Measurements from ENCODE around the gene SLC12A1. TPM values are rescaled to one million over a fixed set of nuclear protein-coding genes. Genes with fewer than 3 reads are reported as not detected.

Gene SLC12A1
- total RNA-seq, 2 experiments from 2014 or later = not detected

- Histone ChIP-seq H3K4me2 (ENCODE audit: low read length) (no peak overlapping the region), H2AFZ (ENCODE audit: low read length) (no peak overlapping the region), H3K9me2 (ENCODE audit: insufficient read depth, low read length) (no peaks in the 10 kb centered on the region), H4K20me1 (ENCODE audit: insufficient read depth, low read length) (peaks cover 3% of the 10 kb centered on the region; the same call in 1 of the 2 replicates), H3K9me3 (ENCODE audit: low read length) (no peaks in the 10 kb centered on the region), H3K4me1 (ENCODE audit: insufficient read depth, low read length, poor library complexity, severe bottlenecking) (no peaks in the 10 kb centered on the region), H3K36me3 (ENCODE audit: insufficient read depth, low read length) (peaks cover 52% of the 10 kb centered on the region), H3K4me3 (ENCODE audit: low read depth, low read length, poor library complexity, severe bottlenecking) (no peak overlapping the region), H3K27ac (ENCODE audit: low read depth, low read length, poor library complexity, severe bottlenecking) (no peak overlapping the region), H3K79me2 (ENCODE audit: insufficient read depth, low read depth, low read length) (no peaks in the 10 kb centered on the region)
- no TSS peak for BruUV-seq (replicated peaks)
- TF ChIP-seq, protein P1, sequence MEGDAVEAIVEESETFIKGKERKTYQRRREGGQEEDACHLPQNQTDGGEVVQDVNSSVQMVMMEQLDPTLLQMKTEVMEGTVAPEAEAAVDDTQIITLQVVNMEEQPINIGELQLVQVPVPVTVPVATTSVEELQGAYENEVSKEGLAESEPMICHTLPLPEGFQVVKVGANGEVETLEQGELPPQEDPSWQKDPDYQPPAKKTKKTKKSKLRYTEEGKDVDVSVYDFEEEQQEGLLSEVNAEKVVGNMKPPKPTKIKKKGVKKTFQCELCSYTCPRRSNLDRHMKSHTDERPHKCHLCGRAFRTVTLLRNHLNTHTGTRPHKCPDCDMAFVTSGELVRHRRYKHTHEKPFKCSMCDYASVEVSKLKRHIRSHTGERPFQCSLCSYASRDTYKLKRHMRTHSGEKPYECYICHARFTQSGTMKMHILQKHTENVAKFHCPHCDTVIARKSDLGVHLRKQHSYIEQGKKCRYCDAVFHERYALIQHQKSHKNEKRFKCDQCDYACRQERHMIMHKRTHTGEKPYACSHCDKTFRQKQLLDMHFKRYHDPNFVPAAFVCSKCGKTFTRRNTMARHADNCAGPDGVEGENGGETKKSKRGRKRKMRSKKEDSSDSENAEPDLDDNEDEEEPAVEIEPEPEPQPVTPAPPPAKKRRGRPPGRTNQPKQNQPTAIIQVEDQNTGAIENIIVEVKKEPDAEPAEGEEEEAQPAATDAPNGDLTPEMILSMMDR (conservative IDR thresholded peaks at IDR 0.05; ENCODE audit: low read length) = no peak
- TF ChIP-seq EZH2phosphoT487 (IDR thresholded peaks at IDR 0.05; ENCODE audit: borderline replicate concordance, low read depth, low read length) = no peak
- intact Hi-C loops (cut with micrococcal nuclease; ENCODE audit: unreplicated experiment) = no loop called here
- DNase-seq (ENCODE audit: low spot score) = no peak
- ChIA-PET POLR2A (interaction anchor here (0.5 kb wide), 1 partner anchor 182 kb away, joined by 3 read pairs; no protein-coding TSS in a partner anchor), CTCF (ENCODE audit: unreplicated experiment) (no interaction called here)
Observed at GRCh38 chr15:48345516-48345915, 139.4 kb downstream of the SLC12A1 start.

DNA sequence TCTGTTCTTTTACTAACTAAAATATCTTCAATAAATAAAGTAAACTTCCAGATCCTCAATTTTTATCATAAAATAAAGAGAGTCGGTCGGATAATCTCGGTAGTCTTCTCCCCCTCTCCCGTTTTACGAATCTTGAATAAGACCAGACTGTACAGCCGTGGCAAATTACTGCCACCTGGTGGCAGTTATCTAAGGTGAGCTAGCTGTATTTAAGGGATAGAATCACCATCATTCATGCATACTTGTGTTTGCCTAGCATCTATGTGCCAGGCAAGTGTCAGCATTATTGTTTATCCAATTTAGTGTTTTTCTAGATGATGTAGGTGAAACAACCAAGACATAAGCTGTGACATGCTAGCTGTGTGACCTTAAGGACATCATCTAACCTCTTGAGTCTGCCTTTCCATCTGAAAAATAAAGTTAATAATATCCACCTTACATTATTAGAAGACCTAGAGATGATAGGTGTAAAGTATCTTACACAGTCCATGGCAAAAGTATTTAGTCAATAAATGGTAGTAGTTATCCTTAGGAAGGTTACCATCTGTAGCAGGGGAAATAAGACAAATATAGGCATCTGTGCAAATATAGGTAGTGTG, 146.5 kb downstream of the SLC12A1 start:
- Histone ChIP-seq H3K79me2 (ENCODE audit: insufficient read depth, low read depth, low read length) (no peaks in the 10 kb centered on the region), H3K9me3 (ENCODE audit: low read length) (no peaks in the 10 kb centered on the region), H3K4me3 (ENCODE audit: low read depth, low read length, poor library complexity, severe bottlenecking) (no peak overlapping the region), H2AFZ (ENCODE audit: low read length) (no peak overlapping the region), H3K27ac (ENCODE audit: low read depth, low read length, poor library complexity, severe bottlenecking) (no peak overlapping the region), H3K9me2 (ENCODE audit: insufficient read depth, low read length) (no peaks in the 10 kb centered on the region), H3K4me1 (ENCODE audit: insufficient read depth, low read length, poor library complexity, severe bottlenecking) (no peaks in the 10 kb centered on the region), H3K36me3 (ENCODE audit: insufficient read depth, low read length) (no peaks in the 10 kb centered on the region), H4K20me1 (ENCODE audit: insufficient read depth, low read length) (no peaks in the 10 kb centered on the region), H3K4me2 (ENCODE audit: low read length) (no peak overlapping the region)
- ChIA-PET POLR2A (interaction anchor here (0.6 to 1.3 kb wide), 2 partner anchors 12 to 1008 kb away, joined by 3 to 5 read pairs; no protein-coding TSS in a partner anchor), CTCF (ENCODE audit: unreplicated experiment) (interaction anchor here (2.1 kb wide), 1 partner anchor 16 kb away, joined by 6 read pairs; no protein-coding TSS in a partner anchor)
- peak; percentile 77 for DNase-seq (ENCODE audit: low spot score)
- TF ChIP-seq, protein P1 (conservative IDR thresholded peaks at IDR 0.05; ENCODE audit: low read length) = peak; percentile 96
- no peak for TF ChIP-seq EZH2phosphoT487 (IDR thresholded peaks at IDR 0.05; ENCODE audit: borderline replicate concordance, low read depth, low read length)
- intact Hi-C loops (cut with micrococcal nuclease; ENCODE audit: unreplicated experiment) = no loop called here
- BruUV-seq (replicated peaks) = no TSS peak

Small RNAs within 50 kb of the gene (small RNA-seq; reads per million reads assigned to genes)
- not detected for gene RF00019

Other genes starting within 250 kb of the SLC12A1 start
- gene SLC24A5, start 85.3 kb upstream of the SLC12A1 start, total RNA-seq (2014; rRNA removed; shearing (Covaris generic)) = not detected in 2 replicates
- not detected in 2 replicates for gene SLC24A5, start 85.3 kb upstream of the SLC12A1 start, total RNA-seq (2022)
- gene MYEF2, start 28.0 kb upstream of the SLC12A1 start, total RNA-seq (2014; rRNA removed; shearing (Covaris generic)) = 44.0 and 57.1 TPM in 2 replicates
- gene MYEF2, start 28.0 kb upstream of the SLC12A1 start, total RNA-seq (2022) = 107 and 129 TPM in 2 replicates
- 0.41 TPM in 1 of 2 replicates, not detected in the other for gene CTXN2, start 14.6 kb upstream of the SLC12A1 start, total RNA-seq (2014; rRNA removed; shearing (Covaris generic))
- gene CTXN2, start 14.6 kb upstream of the SLC12A1 start, total RNA-seq (2022) = 0.34 and 0.35 TPM in 2 replicates
- gene DUT, start 125.1 kb downstream of the SLC12A1 start, total RNA-seq (2014; rRNA removed; shearing (Covaris generic)) = 131 and 137 TPM in 2 replicates
- gene DUT, start 125.1 kb downstream of the SLC12A1 start, total RNA-seq (2022) = 329 and 350 TPM in 2 replicates

Measured in OCI-LY7 (cell line).